T-helper 2 cell treated with Interferon-gamma antibody and Interleukin-4, amounts not matched to agents 5 μg/mL and 100 μg/mL, for 36 hours (primary cell): Measurements from ENCODE around the gene PLEKHA6.

Source experiments
- DNase-seq: peaks from one replicate; pipeline ENCODE4 v3.0.0; 2021; ENCODE audit warnings: low spot score
- H3K27ac Mint-ChIP-seq: one replicate; pipeline ENCODE4 v1.8.0; 2021; ENCODE audit warnings: mild to moderate bottlenecking, mixed read lengths
- H3K27me3 Mint-ChIP-seq: one replicate; pipeline ENCODE4 v1.8.0; 2021; ENCODE audit warnings: low read depth, mixed read lengths
- H3K36me3 Mint-ChIP-seq: one replicate; pipeline ENCODE4 v1.8.0; 2021; ENCODE audit warnings: low read depth, mixed read lengths
- H3K4me1 Mint-ChIP-seq: one replicate; pipeline ENCODE4 v1.8.0; 2021; ENCODE audit warnings: low read depth, mixed read lengths
- H3K4me3 Mint-ChIP-seq: one replicate; pipeline ENCODE4 v1.8.0; 2022; ENCODE audit warnings: mild to moderate bottlenecking, moderate library complexity, mixed read lengths
- H3K9me3 Mint-ChIP-seq: one replicate; pipeline ENCODE4 v1.8.0; 2021; ENCODE audit warnings: mixed read lengths

The PLEKHA6 gene

DNA sequence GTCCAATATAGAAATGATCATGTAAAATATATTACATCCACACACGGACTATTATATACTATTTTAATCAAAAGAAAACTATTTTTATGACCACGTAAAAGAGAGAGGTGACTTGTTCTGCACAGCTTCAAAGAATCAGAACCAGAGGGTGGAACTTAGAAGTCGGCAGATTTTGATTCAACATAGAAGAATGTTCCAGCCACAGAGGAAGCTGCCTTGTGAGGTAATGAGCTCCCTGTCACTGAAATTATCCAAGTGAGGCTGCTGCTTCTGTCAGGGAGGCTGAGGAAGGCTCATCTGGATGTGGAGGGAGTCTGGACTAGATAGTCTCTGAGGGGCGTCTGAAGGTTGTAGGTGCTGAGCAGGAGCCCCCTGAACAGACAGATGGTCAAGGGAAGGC lies 2.7 kb downstream of the PLEKHA6 start:
- Mint-ChIP-seq H3K27ac (no peak overlapping the region), H3K36me3 (no peaks in the 10 kb centered on the region), H3K4me1 (peaks cover 3% of the 10 kb centered on the region), H3K27me3 (no peaks in the 10 kb centered on the region), H3K4me3 (no peak overlapping the region), H3K9me3 (no peaks in the 10 kb centered on the region)
- no peak for DNase-seq

DNA sequence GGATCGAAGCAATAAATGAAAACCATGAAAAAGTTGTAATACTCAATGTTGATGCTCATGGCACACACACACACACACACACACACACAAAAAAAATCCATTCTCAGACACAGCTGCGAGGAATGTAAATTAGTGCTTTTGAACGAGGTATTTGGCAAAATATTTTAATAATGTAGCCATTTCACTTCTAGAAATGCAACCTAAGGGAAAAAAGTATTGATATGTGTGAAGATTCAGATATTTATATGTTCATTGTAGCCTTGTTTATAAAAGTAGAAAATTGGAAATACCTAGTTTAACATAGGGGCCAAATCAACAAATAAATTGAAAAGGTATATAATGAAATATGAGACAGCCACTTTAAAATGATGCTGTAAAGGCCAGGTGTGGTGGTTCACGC lies 3.8 kb downstream of the PLEKHA6 start:
- no peak for DNase-seq
- no peak overlapping the region for H3K27ac Mint-ChIP-seq
- H3K9me3 Mint-ChIP-seq = no peaks in the 10 kb centered on the region
- H3K4me1 Mint-ChIP-seq = peaks cover 6% of the 10 kb centered on the region
- H3K27me3 Mint-ChIP-seq = no peaks in the 10 kb centered on the region
- no peaks in the 10 kb centered on the region for H3K36me3 Mint-ChIP-seq
- H3K4me3 Mint-ChIP-seq = no peak overlapping the region

DNA sequence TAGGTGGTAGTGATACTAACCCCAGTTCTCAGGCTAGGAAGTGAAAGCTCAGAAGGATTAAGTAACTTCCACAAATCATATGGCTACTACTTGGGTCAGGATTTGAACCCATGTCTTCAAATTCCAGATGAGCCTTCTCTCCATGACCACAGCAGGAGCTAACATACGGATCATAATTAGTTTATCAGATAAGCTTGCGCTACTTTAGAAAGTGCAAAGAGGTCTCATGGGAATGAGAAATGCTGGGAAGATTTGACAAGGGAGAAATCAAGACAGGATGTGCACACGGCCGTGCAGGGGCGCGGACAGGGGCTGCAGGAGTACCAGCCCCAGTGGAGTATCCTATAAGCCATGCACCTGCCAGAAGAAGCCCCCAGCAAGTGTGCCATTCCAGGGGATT lies 5.2 kb downstream of the PLEKHA6 start:
- no peaks in the 10 kb centered on the region for H3K27me3 Mint-ChIP-seq
- no peak overlapping the region for H3K27ac Mint-ChIP-seq
- H3K4me1 Mint-ChIP-seq = peaks cover 3% of the 10 kb centered on the region
- H3K9me3 Mint-ChIP-seq = no peaks in the 10 kb centered on the region
- no peaks in the 10 kb centered on the region for H3K36me3 Mint-ChIP-seq
- DNase-seq = no peak
- H3K4me3 Mint-ChIP-seq = no peak overlapping the region

DNA sequence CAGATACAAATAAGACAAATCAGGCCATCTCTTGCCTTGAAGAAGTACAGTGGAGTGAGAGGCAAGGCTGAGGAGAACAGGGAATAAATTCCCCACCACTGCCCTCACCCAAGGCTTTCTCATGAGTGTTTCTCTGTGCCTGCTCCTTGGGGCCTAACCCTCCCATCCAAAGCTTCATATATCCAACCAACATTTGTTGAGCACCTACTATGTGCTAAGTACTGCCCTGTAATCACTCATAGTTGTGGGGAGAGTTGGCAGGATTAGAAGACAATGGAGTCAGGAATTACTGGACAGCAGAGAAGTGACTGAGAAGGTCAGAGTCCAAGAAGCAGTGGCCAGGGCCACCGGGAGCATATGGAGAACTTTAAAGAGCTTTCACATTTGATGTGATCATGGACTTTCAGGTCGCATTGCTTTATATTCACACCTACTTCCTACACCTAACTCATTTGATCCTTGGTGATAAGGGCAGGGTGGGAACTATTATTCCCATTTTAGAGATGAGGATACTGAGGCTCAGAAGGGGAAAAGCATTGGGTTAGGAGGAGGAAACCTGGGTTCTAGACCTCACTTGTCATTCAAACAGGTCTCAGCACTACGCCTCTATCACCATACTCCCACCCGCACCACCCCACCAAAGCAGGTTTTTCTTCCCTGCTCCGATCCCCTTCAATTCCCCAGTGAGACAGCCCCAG lies 6.4 kb downstream of the PLEKHA6 start:
- Mint-ChIP-seq H3K9me3 (no peaks in the 10 kb centered on the region), H3K27ac (no peak overlapping the region), H3K27me3 (no peaks in the 10 kb centered on the region), H3K36me3 (no peaks in the 10 kb centered on the region), H3K4me3 (no peak overlapping the region), H3K4me1 (peaks cover 3% of the 10 kb centered on the region)
- no peak for DNase-seq

DNA sequence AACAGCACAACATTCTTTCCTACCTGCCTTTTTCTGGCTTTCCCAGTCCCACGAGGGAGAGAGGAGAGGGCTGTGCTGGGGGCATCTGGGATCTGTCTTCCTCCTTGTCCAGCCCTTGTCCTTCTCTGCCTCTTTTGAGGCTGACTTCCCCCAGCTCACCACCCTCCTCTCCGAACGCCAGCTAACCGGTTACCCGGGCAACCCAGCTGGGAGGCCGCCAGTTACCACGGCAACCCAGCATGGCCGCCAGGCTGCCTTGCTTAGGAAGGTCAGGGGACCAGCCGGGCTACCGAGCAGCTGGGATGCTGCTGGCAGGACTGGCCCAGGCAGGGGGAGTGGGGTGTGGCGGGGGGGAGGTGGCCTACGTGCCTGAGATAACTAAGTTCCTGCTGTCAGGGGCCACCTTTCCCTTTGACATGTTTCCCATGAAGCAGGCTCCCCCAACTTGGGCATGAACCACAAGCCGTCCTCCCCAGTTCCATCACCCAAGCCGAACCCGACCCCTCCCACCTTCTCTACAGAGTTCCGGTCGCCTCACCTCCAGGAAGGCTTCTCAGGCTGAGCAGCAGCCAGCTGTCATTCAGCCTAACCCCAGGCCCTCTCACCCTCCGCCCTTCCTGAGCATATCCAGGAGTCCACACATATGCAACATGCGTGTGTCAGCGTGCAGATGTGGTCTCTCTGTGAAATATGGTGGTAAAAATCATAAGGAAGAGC lies 8.7 kb downstream of the PLEKHA6 start:
- Mint-ChIP-seq H3K36me3 (no peaks in the 10 kb centered on the region), H3K4me3 (no peak overlapping the region), H3K9me3 (no peaks in the 10 kb centered on the region), H3K4me1 (peaks cover 3% of the 10 kb centered on the region), H3K27ac (no peak overlapping the region), H3K27me3 (no peaks in the 10 kb centered on the region)
- no peak for DNase-seq

- no peak overlapping the region for H3K4me3 Mint-ChIP-seq
- DNase-seq = no peak
- H3K36me3 Mint-ChIP-seq = no peaks in the 10 kb centered on the region
- no peaks in the 10 kb centered on the region for H3K9me3 Mint-ChIP-seq
- peaks cover 3% of the 10 kb centered on the region for H3K4me1 Mint-ChIP-seq
- no peaks in the 10 kb centered on the region for H3K27me3 Mint-ChIP-seq
- H3K27ac Mint-ChIP-seq = no peak overlapping the region
Measured at GRCh38 chr1:204350312-204350711, 9.4 kb downstream of the PLEKHA6 start.

DNA sequence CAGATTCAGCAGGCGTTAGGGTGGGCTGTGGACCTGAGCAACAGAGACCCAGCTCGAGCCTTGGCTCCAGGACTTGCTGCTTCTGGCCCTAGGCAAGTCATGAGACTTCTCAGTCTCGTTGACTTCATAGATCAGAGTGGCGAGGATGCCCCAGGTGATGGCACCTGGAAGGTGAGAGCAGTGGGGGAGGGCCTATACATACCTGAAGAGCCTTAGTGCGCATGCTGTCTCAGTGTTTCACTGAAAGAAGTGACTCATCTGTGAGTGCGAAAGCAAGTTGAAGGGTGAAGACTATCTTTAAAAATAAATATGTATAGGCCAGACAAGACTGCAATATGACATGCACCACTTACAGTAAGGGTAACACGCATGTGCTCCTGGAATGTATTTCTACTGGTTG lies 10.1 kb downstream of the PLEKHA6 start:
- Mint-ChIP-seq H3K27ac (no peak overlapping the region), H3K27me3 (no peaks in the 10 kb centered on the region), H3K4me1 (peaks cover 3% of the 10 kb centered on the region), H3K4me3 (no peak overlapping the region), H3K36me3 (no peaks in the 10 kb centered on the region), H3K9me3 (no peaks in the 10 kb centered on the region)
- DNase-seq = no peak

- DNase-seq = no peak
- Mint-ChIP-seq H3K9me3 (no peaks in the 10 kb centered on the region), H3K27ac (no peak overlapping the region), H3K27me3 (no peaks in the 10 kb centered on the region), H3K4me1 (peaks cover 3% of the 10 kb centered on the region), H3K4me3 (no peak overlapping the region), H3K36me3 (no peaks in the 10 kb centered on the region)
Measured at GRCh38 chr1:204348722-204349121, 11.0 kb downstream of the PLEKHA6 start.

DNA sequence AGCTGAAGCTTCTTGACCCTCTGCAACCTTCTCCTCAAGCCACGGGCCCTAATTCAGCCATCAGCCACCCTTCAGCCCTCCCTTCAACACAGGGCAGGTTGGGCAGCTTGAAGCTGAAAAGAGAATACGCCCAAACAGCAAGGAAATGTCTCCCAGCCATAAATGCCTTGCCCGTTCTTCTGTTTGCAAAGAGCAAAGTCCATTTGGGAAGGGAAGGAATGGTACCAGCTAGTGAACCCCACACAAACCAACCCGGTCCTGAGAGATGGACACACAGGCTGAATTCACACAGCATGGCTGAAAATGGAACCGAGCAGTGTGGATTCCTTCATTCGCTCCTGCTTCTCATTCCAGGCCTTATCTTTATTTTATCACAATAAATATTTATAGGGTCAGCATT lies 11.5 kb downstream of the PLEKHA6 start:
- no peak for DNase-seq
- H3K27me3 Mint-ChIP-seq = peaks cover 2% of the 10 kb centered on the region
- H3K4me1 Mint-ChIP-seq = peaks cover 3% of the 10 kb centered on the region
- no peak overlapping the region for H3K27ac Mint-ChIP-seq
- no peak overlapping the region for H3K4me3 Mint-ChIP-seq
- no peaks in the 10 kb centered on the region for H3K9me3 Mint-ChIP-seq
- H3K36me3 Mint-ChIP-seq = no peaks in the 10 kb centered on the region

DNA sequence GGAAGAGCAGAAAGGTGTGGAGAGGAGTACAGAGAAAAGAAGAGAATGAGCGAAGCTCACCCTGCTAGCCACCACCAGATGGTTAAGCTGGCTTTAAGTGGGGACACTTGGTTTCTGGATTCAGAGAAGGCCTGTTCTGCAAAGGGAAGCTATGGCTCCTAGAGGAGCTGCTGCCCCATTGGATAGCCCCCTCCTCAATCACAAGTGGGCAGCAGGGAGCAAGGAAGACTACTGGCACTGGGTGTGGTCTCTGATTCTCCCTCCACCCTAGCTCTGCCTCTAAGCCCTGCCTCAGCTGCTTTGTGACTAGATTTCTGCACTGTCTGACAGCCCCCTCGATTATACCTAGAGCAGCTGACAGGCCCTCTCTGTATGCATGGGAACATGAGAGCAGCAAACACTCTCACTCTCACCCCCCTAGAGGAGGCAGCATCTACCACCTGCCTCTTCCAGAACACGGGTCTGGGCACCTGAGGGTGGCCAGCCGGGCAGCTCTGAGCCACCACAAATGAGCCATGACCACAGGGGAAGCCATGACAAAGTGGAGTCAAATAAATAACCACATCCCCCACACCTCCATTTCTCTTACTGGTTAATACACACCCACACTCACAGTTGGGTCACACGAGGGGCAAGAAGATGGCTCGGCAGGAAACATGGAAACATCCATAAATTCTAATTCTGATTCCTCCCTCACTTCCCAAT lies 13.6 kb downstream of the PLEKHA6 start:
- DNase-seq = no peak
- Mint-ChIP-seq H3K27me3 (peaks cover 2% of the 10 kb centered on the region), H3K4me3 (no peak overlapping the region), H3K27ac (no peak overlapping the region), H3K36me3 (no peaks in the 10 kb centered on the region), H3K9me3 (no peaks in the 10 kb centered on the region), H3K4me1 (peaks cover under 1% of the 10 kb centered on the region)

- H3K9me3 Mint-ChIP-seq = no peaks in the 10 kb centered on the region
- H3K27me3 Mint-ChIP-seq = peaks cover 2% of the 10 kb centered on the region
- H3K4me3 Mint-ChIP-seq = no peak overlapping the region
- DNase-seq = no peak
- H3K27ac Mint-ChIP-seq = no peak overlapping the region
- H3K36me3 Mint-ChIP-seq = no peaks in the 10 kb centered on the region
- no peaks in the 10 kb centered on the region for H3K4me1 Mint-ChIP-seq
Measured at GRCh38 chr1:204345438-204345841, 14.3 kb downstream of the PLEKHA6 start.

- no peaks in the 10 kb centered on the region for H3K9me3 Mint-ChIP-seq
- peaks cover 2% of the 10 kb centered on the region for H3K27me3 Mint-ChIP-seq
- no peaks in the 10 kb centered on the region for H3K36me3 Mint-ChIP-seq
- no peak overlapping the region for H3K27ac Mint-ChIP-seq
- no peak overlapping the region for H3K4me3 Mint-ChIP-seq
- no peak for DNase-seq
- no peaks in the 10 kb centered on the region for H3K4me1 Mint-ChIP-seq
Measured at GRCh38 chr1:204344665-204345355, 14.9 kb downstream of the PLEKHA6 start.

DNA sequence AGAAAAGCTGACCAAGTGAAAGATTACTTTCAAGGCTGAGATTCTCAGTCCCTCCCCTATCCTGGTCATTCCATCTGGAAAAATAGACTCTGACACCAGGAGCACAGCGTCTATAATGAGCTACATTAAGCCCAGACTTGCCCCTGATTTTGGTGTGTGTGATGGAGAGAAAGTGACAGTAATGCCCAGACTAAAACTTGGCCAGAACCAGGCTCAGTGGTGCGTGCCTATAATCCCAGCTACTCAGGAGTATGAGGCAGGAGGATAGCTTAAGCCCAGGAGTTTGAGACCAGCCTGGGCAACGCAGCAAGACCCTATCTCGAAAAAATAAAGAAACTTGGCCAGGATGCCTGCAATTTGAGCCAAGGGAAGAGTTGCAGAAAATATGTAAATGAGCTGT lies 15.9 kb downstream of the PLEKHA6 start:
- no peak for DNase-seq
- H3K36me3 Mint-ChIP-seq = no peaks in the 10 kb centered on the region
- no peak overlapping the region for H3K4me3 Mint-ChIP-seq
- H3K27ac Mint-ChIP-seq = no peak overlapping the region
- H3K9me3 Mint-ChIP-seq = no peaks in the 10 kb centered on the region
- peaks cover 5% of the 10 kb centered on the region for H3K27me3 Mint-ChIP-seq
- no peaks in the 10 kb centered on the region for H3K4me1 Mint-ChIP-seq

DNA sequence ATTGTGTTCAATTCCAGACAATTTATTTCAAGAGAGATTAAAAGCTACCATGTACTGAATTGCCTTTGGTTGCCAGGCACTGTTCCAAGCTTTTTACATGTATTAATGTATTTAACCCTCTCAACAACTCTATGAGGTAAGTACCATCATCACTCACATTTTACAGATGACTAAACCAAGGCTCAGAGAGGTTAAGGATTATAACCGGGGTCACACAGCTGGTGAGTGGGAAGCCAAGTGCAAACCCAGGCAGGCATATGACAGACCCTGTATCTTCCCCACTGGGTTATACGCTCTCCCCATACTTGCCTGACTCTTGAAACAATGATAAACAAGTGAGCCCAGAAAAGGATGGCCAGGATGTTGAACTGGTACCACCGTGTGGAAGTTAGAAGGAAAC lies 16.5 kb downstream of the PLEKHA6 start:
- DNase-seq = no peak
- H3K4me3 Mint-ChIP-seq = no peak overlapping the region
- no peaks in the 10 kb centered on the region for H3K36me3 Mint-ChIP-seq
- no peaks in the 10 kb centered on the region for H3K4me1 Mint-ChIP-seq
- peaks cover 6% of the 10 kb centered on the region for H3K27me3 Mint-ChIP-seq
- no peaks in the 10 kb centered on the region for H3K9me3 Mint-ChIP-seq
- H3K27ac Mint-ChIP-seq = no peak overlapping the region
